HEK293 (cell line): ENCODE results near the gene ATP8B1.

Experiments
- CTCF ChIA-PET: fragments of 350-600 bp; formaldehyde crosslinking; extraction: SDS; loops from one replicate; lab custom pipeline; 2021; ENCODE audit warnings: antibody characterized with exemption; lab: Yijun Ruan, JAX
- POLR2A ChIA-PET: fragments of 300-600 bp; formaldehyde crosslinking; extraction: SDS; loops from one replicate; lab custom pipeline; 2020; ENCODE audit warnings: antibody characterized with exemption, inconsistent platforms; lab: Yijun Ruan, JAX
- H3K27ac ChIP-seq: fragments of 200-500 bp; sonication (Bioruptor generic); 2 replicates; pipeline ENCODE4 v1.5.1; 2014; ENCODE audit warnings: low read depth, low read length, control low read depth, inconsistent platforms; ENCODE audit errors: extremely low read depth
- H3K36me3 ChIP-seq, 2 experiments: fragments of 200-500 bp in 1 of 2; sonication (Bioruptor generic) in 1 of 2; 1 replicate in 1 of 2; 2 replicates in 1 of 2; pipeline ENCODE4 v1.5.1; 2014 to 2017; ENCODE audit warnings: inconsistent platforms in 2 of 2, low read length in 2 of 2; ENCODE audit not compliant: control insufficient read depth in 2 of 2, insufficient read depth in 1 of 2
- H3K4me1 ChIP-seq: fragments of 200-500 bp; sonication (Bioruptor generic); 2 replicates; pipeline ENCODE4 v1.5.1; 2014; ENCODE audit warnings: mild to moderate bottlenecking, low read length, inconsistent platforms; ENCODE audit not compliant: control insufficient read depth, insufficient read depth
- H3K4me3 ChIP-seq: 2 replicates; pipeline ENCODE4 v1.5.1; 2011; ENCODE audit warnings: low read depth, mild to moderate bottlenecking, control low read depth, low read length, moderate library complexity
- H3K9me3 ChIP-seq: fragments of 200-500 bp; sonication (Bioruptor generic); 2 replicates; pipeline ENCODE4 v1.5.1; 2014; ENCODE audit warnings: low read depth, low read length, inconsistent platforms; ENCODE audit not compliant: control insufficient read depth, insufficient read depth
- GFI1B ChIP-seq: fragments of 450-650 bp; formaldehyde crosslinking; IDR thresholded peaks from 2 replicates; pipeline ENCODE4 v1.5.1; 2016; ENCODE audit warnings: missing biosample characterization, missing genetic modification characterization
- GLI2 ChIP-seq: fragments of 450-650 bp; formaldehyde crosslinking; IDR thresholded peaks from 2 replicates; pipeline ENCODE4; 2017; ENCODE audit warnings: missing biosample characterization, missing genetic modification characterization, low read depth, borderline replicate concordance
- HOXA7 ChIP-seq: sonication (generic); formaldehyde crosslinking; IDR thresholded peaks from 2 replicates; pipeline ENCODE4 v1.8.1; 2022; ENCODE audit warnings: missing genetic modification reagents, borderline replicate concordance
- HOXC10 ChIP-seq: sonication (generic); formaldehyde crosslinking; IDR thresholded peaks from 2 replicates; pipeline ENCODE4 v1.8.1; 2023; ENCODE audit warnings: mild to moderate bottlenecking, missing genetic modification reagents
- KLF16 ChIP-seq: fragments of 450-650 bp; formaldehyde crosslinking; IDR thresholded peaks from 2 replicates; pipeline ENCODE4 v1.5.1; 2017; ENCODE audit warnings: missing biosample characterization, missing genetic modification characterization
- KLF9 ChIP-seq: fragments of 450-650 bp; formaldehyde crosslinking; IDR thresholded peaks from 2 replicates; pipeline ENCODE4 v1.5.1; 2016; ENCODE audit warnings: missing biosample characterization, missing genetic modification characterization, low read depth
- PRDM1 ChIP-seq: fragments of 450-650 bp; formaldehyde crosslinking; IDR thresholded peaks from 2 replicates; pipeline ENCODE4; 2016; ENCODE audit warnings: missing biosample characterization, missing genetic modification characterization
- RBAK ChIP-seq: fragments of 450-650 bp; formaldehyde crosslinking; IDR thresholded peaks from 2 replicates; pipeline ENCODE4 v1.5.1; 2016; ENCODE audit warnings: missing biosample characterization, missing genetic modification characterization
- SCRT2 ChIP-seq: fragments of 450-650 bp; formaldehyde crosslinking; IDR thresholded peaks from 2 replicates; pipeline ENCODE4 v1.5.1; 2016; ENCODE audit warnings: missing biosample characterization, missing genetic modification characterization
- TCF7L2 ChIP-seq: IDR thresholded peaks from 2 replicates; pipeline ENCODE4 v1.6.1; 2011; ENCODE audit warnings: low read depth, mild to moderate bottlenecking, inconsistent platforms, low read length, moderate library complexity, borderline replicate concordance
- ZBTB1 ChIP-seq: fragments of 450-650 bp; formaldehyde crosslinking; IDR thresholded peaks from 2 replicates; pipeline ENCODE4 v1.5.1; 2016; ENCODE audit warnings: missing biosample characterization, missing genetic modification characterization
- ZBTB44 ChIP-seq: fragments of 450-650 bp; IDR thresholded peaks from 2 replicates; pipeline ENCODE4 v1.5.1; 2018; ENCODE audit warnings: missing biosample characterization, mild to moderate bottlenecking, missing genetic modification characterization
- ZBTB7A ChIP-seq: fragments of 450-650 bp; formaldehyde crosslinking; IDR thresholded peaks from 2 replicates; pipeline ENCODE4 v1.5.1; 2016; ENCODE audit warnings: low read depth, missing biosample characterization, missing genetic modification characterization
- ZNF121 ChIP-seq: fragments of 450-650 bp; formaldehyde crosslinking; IDR thresholded peaks from 2 replicates; pipeline ENCODE4 v1.5.1; 2016; ENCODE audit warnings: missing biosample characterization, missing genetic modification characterization
- ZNF184 ChIP-seq: fragments of 450-650 bp; IDR thresholded peaks from 2 replicates; pipeline ENCODE4 v1.5.1; 2018; ENCODE audit warnings: missing biosample characterization, mild to moderate bottlenecking, missing genetic modification characterization
- ZNF24 ChIP-seq: fragments of 450-650 bp; formaldehyde crosslinking; IDR thresholded peaks from 2 replicates; pipeline ENCODE4 v1.5.1; 2016; ENCODE audit warnings: missing biosample characterization, missing genetic modification characterization
- ZNF416 ChIP-seq: fragments of 450-650 bp; formaldehyde crosslinking; IDR thresholded peaks from 2 replicates; pipeline ENCODE4 v1.5.1; 2016; ENCODE audit warnings: missing biosample characterization, missing genetic modification characterization
- ZNF501 ChIP-seq: fragments of 450-650 bp; formaldehyde crosslinking; IDR thresholded peaks from 2 replicates; pipeline ENCODE4 v1.5.1; 2016; ENCODE audit warnings: missing biosample characterization, missing genetic modification characterization
- ZNF548 ChIP-seq: fragments of 450-650 bp; formaldehyde crosslinking; IDR thresholded peaks from 2 replicates; pipeline ENCODE4 v1.5.1; 2016; ENCODE audit warnings: missing biosample characterization, missing genetic modification characterization
- ZNF555 ChIP-seq: fragments of 450-650 bp; formaldehyde crosslinking; conservative IDR thresholded peaks from 2 replicates; pipeline ENCODE4 v1.5.1; 2017; ENCODE audit warnings: missing biosample characterization, mild to moderate bottlenecking, missing genetic modification characterization, inconsistent platforms
- ZNF600 ChIP-seq: fragments of 450-650 bp; formaldehyde crosslinking; IDR thresholded peaks from 2 replicates; pipeline ENCODE4 v1.5.1; 2016; ENCODE audit warnings: missing biosample characterization, missing genetic modification characterization
- ZNF626 ChIP-seq: fragments of 450-650 bp; sonication (Bioruptor Pico); formaldehyde crosslinking; IDR thresholded peaks from 2 replicates; pipeline ENCODE4 v1.5.1; 2018; ENCODE audit warnings: missing biosample characterization, missing genetic modification characterization, inconsistent platforms
- ZNF629 ChIP-seq: fragments of 450-650 bp; formaldehyde crosslinking; IDR thresholded peaks from 2 replicates; pipeline ENCODE4 v1.5.1; 2017; ENCODE audit warnings: missing biosample characterization, missing genetic modification characterization
- ZNF645 ChIP-seq: fragments of 450-650 bp; formaldehyde crosslinking; IDR thresholded peaks from 2 replicates; pipeline ENCODE4; 2016; ENCODE audit warnings: missing biosample characterization, missing genetic modification characterization
- ZNF791 ChIP-seq: fragments of 450-650 bp; formaldehyde crosslinking; IDR thresholded peaks from 2 replicates; pipeline ENCODE4 v1.5.1; 2016; ENCODE audit warnings: missing biosample characterization, missing genetic modification characterization
- TF ChIP-seq, protein P1 (sequence below): fragments of 450-650 bp; formaldehyde crosslinking; IDR thresholded peaks from 2 replicates; pipeline ENCODE4 v1.5.1; 2017; ENCODE audit warnings: missing biosample characterization, missing genetic modification characterization
- TF ChIP-seq, protein P2 (sequence below): fragments of 450-650 bp; formaldehyde crosslinking; conservative IDR thresholded peaks from 2 replicates; pipeline ENCODE4 v1.5.1; 2016; ENCODE audit warnings: low read depth, missing biosample characterization, missing genetic modification characterization

The ATP8B1 gene

GRCh38 chr18:57657542-57657941 lies 145.6 kb downstream of the ATP8B1 start:
- peaks cover 0 to 3% of the 10 kb centered on the region in 2 experiments; a peak in 1 of 3 replicates for H3K36me3 ChIP-seq
- H3K4me3 ChIP-seq, result no peak overlapping the region
- H3K27ac ChIP-seq, result no peak overlapping the region
- ChIA-PET POLR2A (interaction anchor here (0.7 kb wide), 1 partner anchor 128 kb away, joined by 3 read pairs; no protein-coding TSS in a partner anchor), CTCF (interaction anchor here (0.6 kb wide), 1 partner anchor 53 kb away, joined by 3 read pairs; no protein-coding TSS in a partner anchor)
- no peaks in the 10 kb centered on the region for H3K9me3 ChIP-seq
- H3K4me1 ChIP-seq, result no peaks in the 10 kb centered on the region
- TF ChIP-seq HOXA7 (CRISPR knock-in tag), result no peak
- TF ChIP-seq ZNF645 (tag by site-specific recombination), result no peak
- no peak for TF ChIP-seq ZNF24 (tag by site-specific recombination)
- TF ChIP-seq ZNF416, result no peak
- TF ChIP-seq SCRT2, result no peak
- no peak for TF ChIP-seq ZNF548 (tag by site-specific recombination)
- no peak for TF ChIP-seq GLI2 (tag by site-specific recombination)
- no peak for TF ChIP-seq KLF9
- no peak for TF ChIP-seq ZNF555 (tag by site-specific recombination)
- TF ChIP-seq ZNF501 (tag by site-specific recombination), result no peak
- TF ChIP-seq ZNF184, result no peak
- TF ChIP-seq ZNF629 (tag by site-specific recombination), result no peak

DNA sequence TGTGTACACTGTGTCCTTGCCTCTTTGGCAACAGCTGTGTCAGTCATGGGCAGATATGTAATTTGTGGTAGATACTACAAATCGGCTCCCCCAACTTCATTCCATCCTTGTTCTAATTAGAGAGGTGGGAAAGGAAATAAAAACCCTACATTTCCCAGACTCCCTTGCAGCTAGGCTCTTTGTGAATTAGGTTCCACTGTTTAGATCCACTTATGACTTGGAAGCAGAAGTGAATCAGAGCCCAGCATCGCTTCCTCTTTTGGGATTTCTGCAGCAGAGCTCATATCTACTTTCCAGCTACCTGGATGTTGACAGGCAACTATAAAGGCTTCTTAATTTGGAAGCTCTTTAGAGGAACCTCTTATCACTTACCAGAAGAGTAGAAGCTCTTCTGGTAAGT lies 147.4 kb downstream of the ATP8B1 start:
- ChIA-PET CTCF (interaction anchor here (0.6 to 1.2 kb wide), 2 partner anchors 56 to 204 kb away, joined by 3 to 5 read pairs; no protein-coding TSS in a partner anchor), POLR2A (no interaction called here)
- Histone ChIP-seq H3K27ac (no peak overlapping the region), H3K4me3 (no peak overlapping the region), H3K4me1 (no peaks in the 10 kb centered on the region), H3K9me3 (no peaks in the 10 kb centered on the region), H3K36me3 (peaks cover 0 to 3% of the 10 kb centered on the region in 2 experiments; a peak in 1 of 3 replicates)
- TF ChIP-seq TCF7L2 (no peak), ZNF626 (tag by site-specific recombination) (no peak), HOXC10 (CRISPR knock-in tag) (no peak)

GRCh38 chr18:57651914-57652313 lies 151.2 kb downstream of the ATP8B1 start:
- no peaks in the 10 kb centered on the region for H3K9me3 ChIP-seq
- CTCF ChIA-PET, result no interaction called here
- H3K27ac ChIP-seq, result no peak overlapping the region
- H3K4me1 ChIP-seq, result no peaks in the 10 kb centered on the region
- no peak overlapping the region for H3K4me3 ChIP-seq
- POLR2A ChIA-PET, result no interaction called here
- peaks cover 0 to 3% of the 10 kb centered on the region in 2 experiments; a peak in 1 of 3 replicates for H3K36me3 ChIP-seq
- no peak for TF ChIP-seq PRDM1 (tag by site-specific recombination)
- TF ChIP-seq, protein P1, sequence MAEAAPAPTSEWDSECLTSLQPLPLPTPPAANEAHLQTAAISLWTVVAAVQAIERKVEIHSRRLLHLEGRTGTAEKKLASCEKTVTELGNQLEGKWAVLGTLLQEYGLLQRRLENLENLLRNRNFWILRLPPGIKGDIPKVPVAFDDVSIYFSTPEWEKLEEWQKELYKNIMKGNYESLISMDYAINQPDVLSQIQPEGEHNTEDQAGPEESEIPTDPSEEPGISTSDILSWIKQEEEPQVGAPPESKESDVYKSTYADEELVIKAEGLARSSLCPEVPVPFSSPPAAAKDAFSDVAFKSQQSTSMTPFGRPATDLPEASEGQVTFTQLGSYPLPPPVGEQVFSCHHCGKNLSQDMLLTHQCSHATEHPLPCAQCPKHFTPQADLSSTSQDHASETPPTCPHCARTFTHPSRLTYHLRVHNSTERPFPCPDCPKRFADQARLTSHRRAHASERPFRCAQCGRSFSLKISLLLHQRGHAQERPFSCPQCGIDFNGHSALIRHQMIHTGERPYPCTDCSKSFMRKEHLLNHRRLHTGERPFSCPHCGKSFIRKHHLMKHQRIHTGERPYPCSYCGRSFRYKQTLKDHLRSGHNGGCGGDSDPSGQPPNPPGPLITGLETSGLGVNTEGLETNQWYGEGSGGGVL (tag by site-specific recombination), result no peak
- TF ChIP-seq ZNF791 (tag by site-specific recombination), result no peak
- TF ChIP-seq ZBTB44 (tag by site-specific recombination), result no peak
- no peak for TF ChIP-seq KLF16 (tag by site-specific recombination)
- TF ChIP-seq ZNF121 (tag by site-specific recombination), result no peak
- no peak for TF ChIP-seq ZNF416
- TF ChIP-seq ZNF629 (tag by site-specific recombination), result no peak
- TF ChIP-seq, protein P2, sequence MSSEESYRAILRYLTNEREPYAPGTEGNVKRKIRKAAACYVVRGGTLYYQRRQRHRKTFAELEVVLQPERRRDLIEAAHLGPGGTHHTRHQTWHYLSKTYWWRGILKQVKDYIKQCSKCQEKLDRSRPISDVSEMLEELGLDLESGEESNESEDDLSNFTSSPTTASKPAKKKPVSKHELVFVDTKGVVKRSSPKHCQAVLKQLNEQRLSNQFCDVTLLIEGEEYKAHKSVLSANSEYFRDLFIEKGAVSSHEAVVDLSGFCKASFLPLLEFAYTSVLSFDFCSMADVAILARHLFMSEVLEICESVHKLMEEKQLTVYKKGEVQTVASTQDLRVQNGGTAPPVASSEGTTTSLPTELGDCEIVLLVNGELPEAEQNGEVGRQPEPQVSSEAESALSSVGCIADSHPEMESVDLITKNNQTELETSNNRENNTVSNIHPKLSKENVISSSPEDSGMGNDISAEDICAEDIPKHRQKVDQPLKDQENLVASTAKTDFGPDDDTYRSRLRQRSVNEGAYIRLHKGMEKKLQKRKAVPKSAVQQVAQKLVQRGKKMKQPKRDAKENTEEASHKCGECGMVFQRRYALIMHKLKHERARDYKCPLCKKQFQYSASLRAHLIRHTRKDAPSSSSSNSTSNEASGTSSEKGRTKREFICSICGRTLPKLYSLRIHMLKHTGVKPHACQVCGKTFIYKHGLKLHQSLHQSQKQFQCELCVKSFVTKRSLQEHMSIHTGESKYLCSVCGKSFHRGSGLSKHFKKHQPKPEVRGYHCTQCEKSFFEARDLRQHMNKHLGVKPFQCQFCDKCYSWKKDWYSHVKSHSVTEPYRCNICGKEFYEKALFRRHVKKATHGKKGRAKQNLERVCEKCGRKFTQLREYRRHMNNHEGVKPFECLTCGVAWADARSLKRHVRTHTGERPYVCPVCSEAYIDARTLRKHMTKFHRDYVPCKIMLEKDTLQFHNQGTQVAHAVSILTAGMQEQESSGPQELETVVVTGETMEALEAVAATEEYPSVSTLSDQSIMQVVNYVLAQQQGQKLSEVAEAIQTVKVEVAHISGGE (tag by site-specific recombination), result no peak
- TF ChIP-seq RBAK, result no peak
- TF ChIP-seq GFI1B, result no peak
- TF ChIP-seq ZBTB1, result no peak
- TF ChIP-seq ZNF600 (tag by site-specific recombination), result no peak
- no peak for TF ChIP-seq ZBTB7A
